Peyer's patch (tissue), 4 donors: ENCODE data around the gene MLYCD.

Source experiments
- CTCF ChIP-seq, 6 experiments: fragments of 450-650 bp in 4 of 6; fragments of 200-600 bp in 2 of 6; sonication (generic) in 1 of 6; IDR thresholded peaks; one replicate each; pipeline ENCODE4 v1.5.1; 2017 to 2019; ENCODE audit warnings: antibody characterized with exemption in 6 of 6, mild to moderate bottlenecking in 3 of 6, moderate library complexity in 1 of 6
- POLR2A ChIP-seq, 2 donors: fragments of 450-650 bp; IDR thresholded peaks; one replicate each; pipeline ENCODE4 v1.5.1; 2017; ENCODE audit warnings: antibody characterized with exemption in 2 of 2, mild to moderate bottlenecking in 2 of 2, moderate library complexity in 2 of 2

- TF ChIP-seq CTCF (IDR thresholded peaks at IDR 0.05) (no peak), POLR2A (IDR thresholded peaks at IDR 0.05) (no peak)
Measured at GRCh38 chr16:83975590-83976260, 76.8 kb downstream of the MLYCD start.
